GM19452 (cell line): ENCODE measurements around the gene BEAN1.

Experiments
- ATAC-seq: cut with Tn5 transposase; IDR thresholded peaks from one replicate; pipeline ENCODE4 v1.9.1; 2021; ENCODE audit not compliant: unreplicated experiment

BEAN1 gene

GRCh38 chr16:66427036-66427860 is at the start of gene BEAN1:
TSS of gene BEAN1 (plus strand) at chr16:66427295. CDS start at chr16:66437677, 10,382 bp downstream.
- ATAC-seq, result no peak

- ATAC-seq, result no peak
Observed at GRCh38 chr16:66377324-66377723, 49.8 kb upstream of the BEAN1 start.

GRCh38 chr16:66378741-66379570 is 48.1 kb upstream of the BEAN1 start:
- no peak for ATAC-seq

DNA sequence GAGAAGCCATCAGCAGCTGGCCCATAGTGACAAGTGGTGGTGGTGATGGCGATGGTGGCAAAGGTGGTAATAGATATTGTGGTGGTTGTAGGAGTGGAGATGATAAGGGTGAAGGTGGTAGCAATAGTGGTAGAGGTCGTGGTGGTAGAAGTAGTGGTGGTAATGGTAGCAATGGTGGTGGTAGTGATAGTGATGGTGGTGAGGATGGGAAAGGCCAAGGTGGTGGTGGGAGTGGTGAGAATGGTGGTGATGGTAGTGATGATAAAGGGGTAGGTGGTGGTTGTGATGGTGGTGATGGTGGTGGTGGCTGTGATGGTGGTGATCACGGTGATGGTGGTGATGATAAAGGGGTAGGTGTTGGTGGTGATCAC is 47.5 kb upstream of the BEAN1 start:
- no peak for ATAC-seq

DNA sequence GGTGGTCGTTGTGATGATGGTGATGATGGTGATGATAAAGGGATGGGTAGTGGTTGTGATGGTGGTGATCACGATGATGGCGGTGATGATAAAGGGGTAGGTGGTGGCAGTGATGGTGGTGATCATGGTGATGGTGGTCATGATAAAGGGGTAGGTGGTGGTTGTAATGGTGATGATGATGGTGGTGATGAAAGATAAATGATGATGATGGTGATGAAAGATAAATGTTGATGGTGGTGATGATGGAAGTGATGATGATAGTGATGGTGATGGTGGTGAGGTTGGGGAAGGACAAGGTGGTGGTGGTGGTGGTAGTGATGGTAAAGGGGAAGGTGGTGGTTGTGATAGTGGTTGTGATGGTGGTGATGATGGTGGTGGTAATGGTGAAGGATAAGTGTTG is 46.7 kb upstream of the BEAN1 start:
- ATAC-seq, result no peak

DNA sequence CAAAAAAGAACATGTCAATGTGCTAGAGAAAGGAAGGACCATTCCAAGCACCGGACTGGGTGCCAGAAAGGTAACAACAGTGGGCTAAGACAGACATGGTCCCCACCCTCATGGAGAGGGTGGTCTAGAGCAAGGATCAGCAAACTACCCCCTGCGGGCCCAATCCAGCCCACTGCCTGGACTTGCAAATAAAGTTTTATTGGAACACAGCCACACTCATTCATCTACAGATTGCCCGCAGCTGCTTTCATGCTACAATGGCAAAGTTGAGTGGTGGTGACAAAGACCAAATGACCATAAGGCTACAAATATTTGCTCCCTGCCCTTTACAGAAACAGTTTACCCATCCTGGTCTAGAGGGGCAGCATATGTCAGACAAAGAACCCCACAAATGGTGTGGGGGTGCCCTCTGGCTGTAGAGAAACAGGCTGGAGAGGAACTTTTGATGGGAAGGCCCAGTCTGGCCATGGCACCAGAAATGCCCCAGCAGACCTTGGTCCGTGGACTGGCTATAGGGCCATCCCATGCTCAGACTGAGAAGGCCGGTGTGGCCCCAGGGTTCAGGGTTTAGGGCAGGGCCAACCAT is 45.4 kb upstream of the BEAN1 start:
- ATAC-seq, result no peak

DNA sequence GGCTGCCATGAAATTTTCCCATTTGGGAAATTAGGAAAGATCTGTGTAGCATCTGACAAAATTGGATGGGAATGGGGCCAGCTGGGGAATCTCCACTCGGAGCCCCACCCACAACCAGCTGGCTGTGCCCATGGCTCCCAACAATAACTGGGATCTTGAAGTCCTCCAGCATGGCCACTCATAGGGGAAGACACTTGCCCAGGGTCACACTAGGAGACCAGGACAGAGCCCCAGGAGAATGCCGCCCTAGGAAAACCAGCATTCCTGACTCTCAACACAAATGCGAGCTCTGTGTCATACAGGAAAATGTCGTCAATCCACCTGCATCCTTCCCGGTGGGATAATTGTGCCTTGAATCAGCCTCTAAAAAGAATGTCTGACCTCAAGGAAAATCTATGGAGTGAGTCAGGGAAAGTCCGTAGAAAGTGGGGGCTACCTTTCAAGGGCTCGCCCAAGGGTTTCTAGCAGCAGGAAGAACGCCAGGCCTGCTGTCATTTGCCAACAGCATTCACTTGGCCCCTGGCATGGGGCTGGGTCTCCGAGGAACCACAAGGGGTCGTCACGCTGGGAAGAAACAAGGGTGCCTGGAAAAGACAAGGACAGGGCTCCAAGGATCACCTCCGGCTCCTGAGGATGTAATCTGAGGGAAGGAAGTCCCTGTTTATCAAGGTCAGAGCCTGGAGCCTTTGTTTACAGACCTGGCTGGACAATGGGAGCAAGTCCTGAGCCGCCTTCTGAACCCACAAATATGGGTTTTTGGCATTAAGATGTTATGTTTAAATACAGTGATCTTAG is 44.7 kb upstream of the BEAN1 start:
- no peak for ATAC-seq

GRCh38 chr16:66382966-66383299 is 44.2 kb upstream of the BEAN1 start:
- ATAC-seq, result no peak

GRCh38 chr16:66383551-66383950 is 43.5 kb upstream of the BEAN1 start:
- no peak for ATAC-seq

GRCh38 chr16:66385415-66385814 is 41.7 kb upstream of the BEAN1 start:
- no peak for ATAC-seq

DNA sequence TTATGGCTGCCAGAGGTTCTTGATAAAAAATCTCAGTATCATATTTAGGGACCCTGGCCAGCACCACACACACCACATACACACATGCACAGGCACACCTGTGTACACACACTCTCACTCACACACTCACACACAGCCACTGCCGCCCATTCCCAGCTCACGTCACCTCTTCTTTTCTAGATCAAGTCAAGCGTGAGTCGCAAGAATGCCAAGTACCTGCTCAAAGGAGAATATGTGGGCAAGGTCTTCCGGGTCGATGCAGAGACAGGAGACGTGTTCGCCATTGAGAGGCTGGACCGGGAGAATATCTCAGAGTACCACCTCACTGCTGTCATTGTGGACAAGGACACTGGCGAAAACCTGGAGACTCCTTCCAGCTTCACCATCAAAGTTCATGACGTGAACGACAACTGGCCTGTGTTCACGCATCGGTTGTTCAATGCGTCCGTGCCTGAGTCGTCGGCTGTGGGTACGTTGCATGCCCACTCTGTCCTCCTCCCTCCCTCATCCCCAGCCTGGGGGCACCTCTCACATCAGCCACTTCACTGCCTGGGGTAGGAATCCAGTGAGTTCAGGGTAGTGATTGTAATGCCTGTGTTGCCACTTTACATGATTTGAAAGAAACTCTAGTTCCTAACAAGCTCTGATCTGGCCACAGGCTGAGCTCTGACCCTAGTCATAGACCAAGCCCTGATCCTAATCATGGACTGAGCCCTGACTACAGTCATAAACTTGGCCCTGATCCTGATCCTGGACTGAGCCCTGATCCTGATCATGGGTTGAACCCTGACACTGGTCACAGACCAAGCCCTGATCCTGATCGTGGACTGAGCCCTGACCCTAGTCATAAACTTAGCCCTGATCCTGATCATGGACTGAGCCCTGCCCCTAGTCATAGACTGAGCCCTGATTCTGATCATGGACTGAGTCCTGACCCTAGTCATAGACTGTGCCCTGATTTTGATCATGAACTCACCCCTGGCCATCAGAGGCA is 40.2 kb upstream of the BEAN1 start:
- no peak for ATAC-seq

DNA sequence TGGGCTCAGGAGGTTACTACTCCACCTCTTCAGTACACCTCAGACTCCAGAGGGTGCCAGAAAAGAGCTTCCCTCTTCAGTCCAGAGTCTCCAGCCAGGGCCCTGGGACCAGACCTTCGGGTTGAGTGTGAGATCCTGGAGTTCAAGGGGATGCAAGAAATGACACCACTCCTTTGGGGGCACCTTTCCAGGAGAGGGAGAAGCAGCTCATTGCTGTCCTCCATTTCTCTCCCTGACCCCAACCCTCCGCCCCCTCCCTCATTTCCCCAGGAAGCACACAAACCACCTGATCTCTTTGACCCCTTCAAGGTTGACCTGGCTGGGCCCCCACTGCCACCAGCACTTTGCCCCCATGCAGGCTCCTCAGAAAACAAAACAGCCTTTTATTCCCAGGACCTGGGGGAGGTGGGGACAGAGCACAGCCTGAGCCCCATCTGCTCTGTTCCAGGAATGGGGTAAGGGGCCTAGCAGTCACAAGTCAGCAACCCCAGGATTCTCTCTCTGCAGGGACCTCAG is 39.2 kb upstream of the BEAN1 start:
- no peak for ATAC-seq

- no peak for ATAC-seq
Observed at GRCh38 chr16:66388350-66389139, 38.5 kb upstream of the BEAN1 start.

DNA sequence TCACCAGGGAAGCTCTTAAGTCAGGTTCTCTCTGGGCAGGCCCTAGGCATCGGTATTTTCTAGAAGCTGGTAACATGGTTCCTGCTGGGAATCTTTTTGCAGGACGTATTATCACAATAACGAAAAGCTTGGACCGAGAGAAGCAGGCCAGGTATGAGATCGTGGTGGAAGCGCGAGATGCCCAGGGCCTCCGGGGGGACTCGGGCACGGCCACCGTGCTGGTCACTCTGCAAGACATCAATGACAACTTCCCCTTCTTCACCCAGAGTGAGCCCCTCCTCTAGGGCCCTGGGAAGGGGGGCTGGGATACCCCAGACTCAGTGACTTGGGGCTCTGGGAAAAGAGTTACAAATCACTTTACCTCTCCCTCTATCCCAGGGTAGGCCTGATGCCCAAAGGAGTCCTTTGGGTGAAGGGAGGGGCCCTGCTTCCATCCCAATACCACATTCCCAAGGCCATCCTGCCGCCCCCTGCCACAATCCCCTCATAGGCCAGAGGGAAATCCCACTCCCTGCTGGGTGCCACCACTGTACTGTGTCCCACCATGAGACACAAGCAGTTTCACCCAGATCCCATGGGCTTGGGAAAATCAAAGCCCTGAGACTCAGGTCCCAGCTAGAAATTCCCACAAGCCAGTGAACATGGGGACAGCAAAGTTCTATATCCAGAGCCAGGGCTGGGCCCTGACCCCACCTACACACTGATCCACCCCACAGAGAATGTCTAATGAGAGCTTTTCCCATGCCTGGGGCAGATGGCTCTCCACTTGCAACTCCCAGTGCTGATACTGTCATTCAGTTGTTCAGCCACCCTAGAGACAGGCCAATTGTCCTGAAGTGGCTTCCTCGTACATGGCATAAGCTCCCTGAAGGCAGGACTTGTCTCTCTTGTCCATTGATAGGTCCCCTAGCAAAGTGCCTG is 37.6 kb upstream of the BEAN1 start:
- no peak for ATAC-seq

DNA sequence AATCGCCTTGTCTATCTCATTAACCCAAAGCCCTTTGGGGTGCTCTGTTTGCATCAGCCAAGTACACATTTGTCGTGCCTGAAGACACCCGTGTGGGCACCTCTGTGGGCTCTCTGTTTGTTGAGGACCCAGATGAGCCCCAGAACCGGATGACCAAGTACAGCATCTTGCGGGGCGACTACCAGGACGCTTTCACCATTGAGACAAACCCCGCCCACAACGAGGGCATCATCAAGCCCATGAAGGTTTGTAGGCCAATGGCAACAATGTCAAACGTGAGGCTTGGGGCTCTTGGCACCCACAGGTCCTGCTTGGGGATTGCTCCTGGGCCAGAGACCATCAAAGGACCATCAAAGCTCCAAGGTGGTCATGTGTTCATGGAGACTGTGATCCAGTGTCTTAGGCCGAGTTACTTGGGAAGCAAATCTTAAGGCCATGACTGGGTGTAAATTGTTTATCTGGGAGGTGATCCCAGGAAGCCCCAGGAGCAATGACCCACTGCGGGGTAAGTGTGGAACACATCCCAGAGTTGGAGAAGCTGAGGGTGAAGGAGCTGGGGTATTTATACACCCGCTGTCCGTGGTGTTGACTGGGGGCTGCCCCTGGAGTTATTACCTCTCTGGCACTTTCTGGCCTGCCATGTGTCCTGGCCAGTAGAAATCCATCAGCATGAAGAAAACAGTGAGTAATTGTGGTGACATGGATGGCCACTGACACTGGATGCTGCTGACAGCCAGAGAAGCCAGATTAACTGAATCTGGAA is 36.6 kb upstream of the BEAN1 start:
- no peak for ATAC-seq

GRCh38 chr16:66391726-66392670 is 35.1 kb upstream of the BEAN1 start:
- no peak for ATAC-seq
